Measurements from ENCODE around the gene ALOX5.

ALOX5 gene

GRCh38 chr10:45420453-45421192, 46.6 kb downstream of the ALOX5 start:
- DNase-seq (ENCODE audit: low read depth, low spot score) = peak; percentile 58
- H3K4me3 ChIP-seq (ENCODE audit: low read length) = no peak overlapping the region

- DNase-seq (ENCODE audit: low read depth, low spot score) = no peak
- no peak overlapping the region for H3K4me3 ChIP-seq (ENCODE audit: low read length)
These were observed 47.4 kb downstream of the ALOX5 start for GRCh38 chr10:45421221-45422097.

- no peak overlapping the region for H3K4me3 ChIP-seq (ENCODE audit: low read length)
- DNase-seq (ENCODE audit: low read depth, low spot score) = peak; percentile 32
These were observed 48.3 kb downstream of the ALOX5 start for GRCh38 chr10:45422207-45422865.

- no peak for DNase-seq (ENCODE audit: low read depth, low spot score)
- no peak overlapping the region for H3K4me3 ChIP-seq (ENCODE audit: low read length)
These were observed 49.0 kb downstream of the ALOX5 start for GRCh38 chr10:45422866-45423659.

- no peak overlapping the region for H3K4me3 ChIP-seq (ENCODE audit: low read length)
- no peak for DNase-seq (ENCODE audit: low read depth, low spot score)
These were observed 50.0 kb downstream of the ALOX5 start for GRCh38 chr10:45423976-45424499.

GRCh38 chr10:45424668-45425404, 50.8 kb downstream of the ALOX5 start:
- no peak for DNase-seq (ENCODE audit: low read depth, low spot score)
- no peak overlapping the region for H3K4me3 ChIP-seq (ENCODE audit: low read length)

- DNase-seq (ENCODE audit: low read depth, low spot score) = no peak
- no peak overlapping the region for H3K4me3 ChIP-seq (ENCODE audit: low read length)
These were observed 51.9 kb downstream of the ALOX5 start for GRCh38 chr10:45425621-45426563.

- DNase-seq (ENCODE audit: low read depth, low spot score) = no peak
- no peak overlapping the region for H3K4me3 ChIP-seq (ENCODE audit: low read length)
These were observed 53.4 kb downstream of the ALOX5 start for GRCh38 chr10:45427262-45427969.

GRCh38 chr10:45427970-45428366, 54.0 kb downstream of the ALOX5 start:
- DNase-seq (ENCODE audit: low read depth, low spot score) = no peak
- H3K4me3 ChIP-seq (ENCODE audit: low read length) = no peak overlapping the region

- H3K4me3 ChIP-seq (ENCODE audit: low read length) = no peak overlapping the region
These were observed 54.8 kb downstream of the ALOX5 start for GRCh38 chr10:45428611-45429510.

GRCh38 chr10:45429790-45430189, 55.8 kb downstream of the ALOX5 start:
- DNase-seq (ENCODE audit: low read depth, low spot score) = no peak
- no peak overlapping the region for H3K4me3 ChIP-seq (ENCODE audit: low read length)

More at GRCh38 chr10:45428611-45429510, 54.8 kb downstream of the ALOX5 start:
- DNase-seq (ENCODE audit: low read depth, low spot score) = no peak

- no peak overlapping the region for H3K4me3 ChIP-seq (ENCODE audit: low read length)
- DNase-seq (ENCODE audit: low read depth, low spot score) = no peak
These were observed 58.1 kb downstream of the ALOX5 start for GRCh38 chr10:45432113-45432512.

GRCh38 chr10:45432700-45433472, 58.9 kb downstream of the ALOX5 start:
- DNase-seq (ENCODE audit: low read depth, low spot score) = no peak
- H3K4me3 ChIP-seq (ENCODE audit: low read length) = no peak overlapping the region

- H3K4me3 ChIP-seq (ENCODE audit: low read length) = no peak overlapping the region
These were observed 59.9 kb downstream of the ALOX5 start for GRCh38 chr10:45433716-45434469.

More at GRCh38 chr10:45433716-45434469, 59.9 kb downstream of the ALOX5 start:
- no peak for DNase-seq (ENCODE audit: low read depth, low spot score)
